SK-N-SH treated with all-trans-retinoic acid at 6 μM for 48 hours (cell line): ENCODE data around the gene AQP10.

Experiments
- ARNTL ChIP-seq: fragments of 450-650 bp; formaldehyde crosslinking; IDR thresholded peaks from 2 replicates; pipeline ENCODE4 v1.5.0; 2020; ENCODE audit warnings: low read depth, mild to moderate bottlenecking, moderate library complexity, borderline replicate concordance
- CSRNP3 ChIP-seq: fragments of 250-450 bp; sonication (Bioruptor Pico); IDR thresholded peaks from 2 replicates; pipeline ENCODE4 v1.5.1; 2021; ENCODE audit warnings: mild to moderate bottlenecking, moderate library complexity
- ESRRG ChIP-seq: fragments of 250-450 bp; sonication (Bioruptor Pico); IDR thresholded peaks from 2 replicates; pipeline ENCODE4 v1.6.1; 2021; ENCODE audit warnings: mild to moderate bottlenecking
- POU6F1 ChIP-seq: fragments of 250-450 bp; sonication (Bioruptor Pico); IDR thresholded peaks from 2 replicates; pipeline ENCODE4 v1.8.0; 2021; ENCODE audit warnings: low read depth, mild to moderate bottlenecking, moderate library complexity, borderline replicate concordance
- PPARA ChIP-seq: fragments of 250-450 bp; sonication (Bioruptor Pico); IDR thresholded peaks from 2 replicates; pipeline ENCODE4 v1.5.0; 2020; ENCODE audit warnings: mild to moderate bottlenecking, borderline replicate concordance
- SNAI2 ChIP-seq: fragments of 250-450 bp; sonication (Bioruptor Pico); IDR thresholded peaks from 2 replicates; pipeline ENCODE4 v1.5.0; 2020; ENCODE audit warnings: mild to moderate bottlenecking, moderate library complexity
- ZNF70 ChIP-seq: fragments of 450-650 bp; formaldehyde crosslinking; IDR thresholded peaks from 2 replicates; pipeline ENCODE4 v1.5.0; 2020; ENCODE audit warnings: mild to moderate bottlenecking, moderate library complexity

- TF ChIP-seq SNAI2 (no peak), ARNTL (CRISPR knock-in tag) (no peak), ESRRG (CRISPR knock-in tag) (no peak), ZNF70 (CRISPR knock-in tag) (no peak), PPARA (CRISPR knock-in tag) (no peak), CSRNP3 (no peak), POU6F1 (no peak)
Measured at GRCh38 chr1:154335025-154335714, 14.3 kb downstream of the AQP10 start.
